Measurements from ENCODE around the gene FBXL7. TPM values are rescaled to one million over a fixed set of nuclear protein-coding genes. Genes with fewer than 3 reads are reported as not detected.

Gene FBXL7
- total RNA-seq, 4 donors from 2014 or later, result 2.1 to 25.6 (median 6.5) TPM

GRCh38 chr5:15957124-15957523, 457.1 kb downstream of the FBXL7 start:
- H3K27me3 ChIP-seq, result no peaks in the 10 kb centered on the region
- no peaks in the 10 kb centered on the region for H3K4me1 ChIP-seq
- no peaks in the 10 kb centered on the region for H3K36me3 ChIP-seq
- TF ChIP-seq POLR2A (IDR thresholded peaks at IDR 0.05), result no peak
- TF ChIP-seq, protein P1, sequence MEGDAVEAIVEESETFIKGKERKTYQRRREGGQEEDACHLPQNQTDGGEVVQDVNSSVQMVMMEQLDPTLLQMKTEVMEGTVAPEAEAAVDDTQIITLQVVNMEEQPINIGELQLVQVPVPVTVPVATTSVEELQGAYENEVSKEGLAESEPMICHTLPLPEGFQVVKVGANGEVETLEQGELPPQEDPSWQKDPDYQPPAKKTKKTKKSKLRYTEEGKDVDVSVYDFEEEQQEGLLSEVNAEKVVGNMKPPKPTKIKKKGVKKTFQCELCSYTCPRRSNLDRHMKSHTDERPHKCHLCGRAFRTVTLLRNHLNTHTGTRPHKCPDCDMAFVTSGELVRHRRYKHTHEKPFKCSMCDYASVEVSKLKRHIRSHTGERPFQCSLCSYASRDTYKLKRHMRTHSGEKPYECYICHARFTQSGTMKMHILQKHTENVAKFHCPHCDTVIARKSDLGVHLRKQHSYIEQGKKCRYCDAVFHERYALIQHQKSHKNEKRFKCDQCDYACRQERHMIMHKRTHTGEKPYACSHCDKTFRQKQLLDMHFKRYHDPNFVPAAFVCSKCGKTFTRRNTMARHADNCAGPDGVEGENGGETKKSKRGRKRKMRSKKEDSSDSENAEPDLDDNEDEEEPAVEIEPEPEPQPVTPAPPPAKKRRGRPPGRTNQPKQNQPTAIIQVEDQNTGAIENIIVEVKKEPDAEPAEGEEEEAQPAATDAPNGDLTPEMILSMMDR (IDR thresholded peaks at IDR 0.05), result no peak
- H3K27ac ChIP-seq, result no peak overlapping the region
- H3K9me3 ChIP-seq, result no peaks in the 10 kb centered on the region
- no peak overlapping the region for H3K4me3 ChIP-seq
- DNase-seq, result no peak

GRCh38 chr5:15959370-15960164, 459.6 kb downstream of the FBXL7 start:
- no peak overlapping the region for H3K27ac ChIP-seq
- no peak for DNase-seq
- H3K9me3 ChIP-seq, result no peaks in the 10 kb centered on the region
- TF ChIP-seq POLR2A (IDR thresholded peaks at IDR 0.05), result no peak
- TF ChIP-seq, protein P1 (IDR thresholded peaks at IDR 0.05), result no peak
- H3K27me3 ChIP-seq, result no peaks in the 10 kb centered on the region
- no peaks in the 10 kb centered on the region for H3K4me1 ChIP-seq
- no peaks in the 10 kb centered on the region for H3K36me3 ChIP-seq
- H3K4me3 ChIP-seq, result no peak overlapping the region

DNA sequence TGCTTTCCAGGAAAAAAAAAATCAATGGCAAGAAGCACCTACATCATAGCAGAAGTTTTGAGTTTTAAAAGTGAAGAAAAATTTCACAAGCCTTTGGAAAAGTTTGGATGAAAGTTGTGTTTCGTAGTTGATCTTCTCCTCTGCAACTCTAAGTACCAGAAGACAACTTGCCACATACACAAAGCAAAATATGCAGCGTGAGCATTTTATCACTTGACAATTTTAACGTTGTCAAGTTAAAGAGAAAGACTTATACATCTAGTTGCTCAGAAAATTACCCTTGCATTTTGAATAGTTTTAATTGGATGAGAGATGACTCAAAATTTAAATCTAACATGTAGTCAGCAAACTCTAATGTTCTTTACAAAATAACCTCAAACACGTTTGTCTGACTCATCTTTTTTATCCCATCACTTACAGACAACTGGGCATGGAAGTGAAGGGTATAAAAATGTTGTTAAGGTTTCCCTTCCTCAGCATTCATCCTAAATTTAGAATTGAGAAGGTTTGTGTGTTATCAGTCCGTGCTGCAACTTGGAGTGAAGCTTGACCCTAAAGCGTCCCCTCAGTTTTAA, 466.2 kb downstream of the FBXL7 start:
- Histone ChIP-seq H3K27me3 (no peaks in the 10 kb centered on the region), H3K4me1 (no peaks in the 10 kb centered on the region), H3K36me3 (no peaks in the 10 kb centered on the region), H3K9me3 (no peaks in the 10 kb centered on the region), H3K4me3 (no peak overlapping the region), H3K27ac (no peak overlapping the region)
- no peak for DNase-seq
- TF ChIP-seq, protein P1 (IDR thresholded peaks at IDR 0.05), result no peak
- TF ChIP-seq POLR2A (IDR thresholded peaks at IDR 0.05), result no peak

GRCh38 chr5:15966651-15967050, 466.7 kb downstream of the FBXL7 start:
- DNase-seq, result no peak
- H3K4me3 ChIP-seq, result no peak overlapping the region
- H3K9me3 ChIP-seq, result no peaks in the 10 kb centered on the region
- no peaks in the 10 kb centered on the region for H3K27me3 ChIP-seq
- H3K4me1 ChIP-seq, result no peaks in the 10 kb centered on the region
- TF ChIP-seq, protein P1 (IDR thresholded peaks at IDR 0.05), result no peak
- no peak for TF ChIP-seq POLR2A (IDR thresholded peaks at IDR 0.05)
- H3K36me3 ChIP-seq, result no peaks in the 10 kb centered on the region
- H3K27ac ChIP-seq, result no peak overlapping the region

GRCh38 chr5:15968993-15969392, 469.0 kb downstream of the FBXL7 start:
- Histone ChIP-seq H3K9me3 (no peaks in the 10 kb centered on the region), H3K36me3 (no peaks in the 10 kb centered on the region), H3K4me1 (no peaks in the 10 kb centered on the region), H3K27me3 (no peaks in the 10 kb centered on the region), H3K27ac (no peak overlapping the region), H3K4me3 (no peak overlapping the region)
- no peak for TF ChIP-seq POLR2A (IDR thresholded peaks at IDR 0.05)
- TF ChIP-seq, protein P1 (IDR thresholded peaks at IDR 0.05), result no peak
- no peak for DNase-seq
